Activated CD4-positive, alpha-beta T cell treated with anti-CD3 and anti-CD28 coated beads, Interleukin-2, amount 50 U/mL, for 4 hours (primary cell): ENCODE results near the gene FLII.
A peak's percentile ranks its signal among the peaks of the same experiment; 100 is the strongest.
"Not testable (repeated sequence)": the region's sequence is repeated elsewhere in the genome, so short reads cannot be mapped to it uniquely, and the experiment has no call there.

Experiments used
- DNase-seq, 2 experiments: peaks; one replicate each; pipeline ENCODE4 v3.0.0-alpha.2; 2020

The FLII gene

DNA sequence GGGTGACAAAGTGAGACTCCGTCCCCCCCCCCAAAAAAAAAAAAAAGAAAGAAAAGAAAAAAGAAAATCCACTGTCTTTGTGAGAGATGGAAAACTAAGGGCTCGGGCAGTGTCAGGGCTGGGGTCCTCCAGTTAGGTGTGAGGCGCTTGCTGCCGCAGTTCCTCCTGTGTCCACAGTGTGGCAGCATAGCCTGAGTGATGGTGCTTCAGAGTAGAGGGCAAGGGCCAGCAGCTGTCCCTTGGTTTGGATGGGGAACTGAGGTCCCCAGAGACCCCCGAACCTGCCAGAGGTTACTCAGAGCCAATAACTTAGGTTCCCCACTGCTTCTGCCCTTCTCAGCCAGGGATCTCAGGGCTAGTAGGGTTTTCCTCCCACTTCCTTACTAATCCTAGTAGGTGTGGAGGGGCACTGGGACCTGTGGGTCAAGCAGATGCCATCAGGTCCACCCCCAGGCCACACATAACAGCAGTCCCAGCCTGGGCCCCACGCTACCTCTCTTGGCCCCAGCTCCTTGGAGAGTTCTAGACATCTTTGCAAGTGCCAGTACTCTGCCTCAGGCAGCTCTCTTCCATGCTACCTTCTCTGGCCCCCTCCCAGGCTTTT lies 41.0 kb downstream of the FLII start:
- peak; percentile 65 to 69 for DNase-seq

DNA sequence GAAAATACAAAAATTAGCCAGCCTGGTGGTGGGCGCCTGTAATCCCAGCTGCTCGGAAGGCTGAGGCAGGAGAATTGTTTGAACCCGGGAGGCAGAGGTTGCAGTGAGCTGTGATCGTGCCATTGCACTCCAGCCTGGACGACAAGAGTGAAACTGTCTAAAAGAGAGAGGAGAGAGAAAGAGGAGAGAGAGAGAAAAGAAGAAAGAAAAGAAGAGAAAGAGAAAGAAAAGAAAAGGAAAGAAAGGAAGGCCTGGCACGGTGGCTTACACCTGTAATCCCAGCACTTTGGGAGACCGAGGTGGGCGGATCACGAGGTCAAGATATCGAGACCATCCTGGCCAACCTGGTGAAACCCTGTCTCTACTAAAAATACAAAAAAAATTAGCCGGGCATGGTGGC lies 41.6 kb downstream of the FLII start:
- DNase-seq, result not testable (repeated sequence)

DNA sequence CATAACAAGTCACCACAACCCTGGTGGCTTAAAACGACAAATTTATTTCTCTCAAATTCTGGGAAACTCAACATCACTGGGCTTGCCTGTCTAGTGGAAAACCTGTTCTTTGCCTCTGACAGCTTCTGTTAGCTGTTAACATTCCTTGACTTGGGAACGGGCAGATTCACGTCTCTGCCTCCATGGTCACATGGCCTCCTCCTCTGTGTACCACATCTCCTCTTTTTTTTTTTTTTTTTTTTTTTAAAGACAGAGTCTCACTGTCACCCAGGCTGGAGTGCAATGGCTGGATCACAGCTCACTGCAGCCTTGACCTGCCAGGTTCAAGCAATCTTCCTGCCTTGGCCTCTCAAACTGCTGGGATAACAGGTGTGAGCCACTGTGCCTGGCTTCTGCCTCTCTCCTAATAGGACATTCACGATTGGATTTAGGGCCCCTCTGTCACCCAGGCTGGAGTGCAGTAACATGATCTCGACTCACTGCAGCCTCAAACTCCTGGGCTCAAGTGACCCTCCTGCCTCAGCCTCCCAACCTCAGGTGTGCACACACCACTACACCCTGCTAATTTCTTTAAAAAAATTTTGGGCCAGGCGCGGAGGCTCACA lies 44.8 kb downstream of the FLII start:
- no peak for DNase-seq

DNA sequence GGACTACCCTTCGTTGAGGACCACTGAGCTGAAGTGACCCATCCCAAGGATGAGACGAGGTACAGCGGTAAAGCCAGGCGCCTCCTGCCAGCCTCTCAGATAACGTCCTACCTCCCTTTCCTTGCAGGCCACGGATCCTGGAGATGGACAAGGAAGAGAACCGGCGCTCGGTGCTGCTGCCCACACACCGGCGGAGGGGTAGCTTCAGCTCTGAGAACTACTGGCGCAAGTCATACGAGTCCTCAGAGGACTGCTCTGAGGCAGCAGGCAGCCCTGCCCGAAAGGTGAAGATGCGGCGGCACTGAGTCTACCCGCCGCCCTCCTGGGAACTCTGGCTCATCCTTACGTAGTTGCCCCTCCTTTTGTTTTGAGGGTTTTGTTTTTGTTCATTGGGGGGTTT lies 50.4 kb downstream of the FLII start:
- no peak for DNase-seq

DNA sequence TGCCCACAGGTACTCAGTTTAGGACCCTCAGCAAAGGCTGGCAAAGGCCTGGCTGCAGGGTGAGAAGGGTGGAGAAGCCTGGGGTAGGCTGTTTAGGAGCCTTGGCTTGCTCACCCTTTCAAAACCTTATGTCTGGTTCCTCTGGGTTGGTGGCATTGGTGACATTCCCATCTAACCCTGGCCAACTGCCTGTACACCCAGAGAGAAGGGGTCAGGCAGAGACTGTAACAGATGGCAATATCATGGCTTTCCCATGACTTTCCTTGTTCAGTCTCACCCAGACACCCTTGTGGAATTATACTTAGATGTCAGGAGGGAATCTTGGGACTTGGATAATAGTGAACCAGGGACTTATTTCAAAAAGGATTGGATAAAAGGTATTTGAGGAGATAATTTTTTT lies 51.6 kb downstream of the FLII start:
- no peak for DNase-seq

DNA sequence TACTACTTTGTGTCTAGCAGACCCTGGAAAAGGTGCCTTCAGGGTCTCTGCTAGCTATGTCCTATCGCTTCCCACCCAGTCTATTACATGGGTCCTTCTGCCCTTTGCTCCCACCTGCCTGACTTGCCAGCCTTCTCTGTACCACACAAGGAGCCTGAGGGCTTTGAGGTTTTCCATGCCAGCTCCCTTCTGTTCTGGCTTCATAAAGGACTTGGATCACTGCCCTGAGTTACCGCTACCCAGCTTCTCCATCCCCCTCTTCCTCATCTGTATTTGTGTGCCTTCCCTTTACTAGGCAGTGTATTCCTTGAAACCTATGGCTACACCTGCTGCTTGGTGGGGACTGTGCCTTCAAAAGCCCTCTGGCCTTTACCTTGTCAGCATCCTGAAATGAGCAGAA lies 52.7 kb downstream of the FLII start:
- DNase-seq, result no peak

DNA sequence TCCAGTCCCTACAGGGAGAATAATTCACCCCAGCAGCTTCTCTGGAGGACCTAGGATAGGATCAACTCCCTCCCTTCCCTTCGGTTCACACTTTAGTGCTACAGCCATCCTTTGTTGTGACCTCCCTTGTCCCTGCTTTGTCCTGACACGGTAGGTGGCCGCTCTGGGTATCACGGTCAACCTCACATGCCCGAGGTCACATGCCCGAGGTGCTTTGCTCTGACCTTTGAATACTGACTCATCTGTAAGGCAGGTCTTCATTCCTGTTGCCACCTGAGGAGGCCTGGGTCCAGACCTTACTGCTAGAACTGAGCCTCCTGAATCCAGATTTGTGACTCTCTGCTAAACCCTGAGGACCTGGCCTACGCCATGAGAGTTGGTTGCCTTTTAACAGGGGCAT lies 55.2 kb downstream of the FLII start:
- no peak for DNase-seq

DNA sequence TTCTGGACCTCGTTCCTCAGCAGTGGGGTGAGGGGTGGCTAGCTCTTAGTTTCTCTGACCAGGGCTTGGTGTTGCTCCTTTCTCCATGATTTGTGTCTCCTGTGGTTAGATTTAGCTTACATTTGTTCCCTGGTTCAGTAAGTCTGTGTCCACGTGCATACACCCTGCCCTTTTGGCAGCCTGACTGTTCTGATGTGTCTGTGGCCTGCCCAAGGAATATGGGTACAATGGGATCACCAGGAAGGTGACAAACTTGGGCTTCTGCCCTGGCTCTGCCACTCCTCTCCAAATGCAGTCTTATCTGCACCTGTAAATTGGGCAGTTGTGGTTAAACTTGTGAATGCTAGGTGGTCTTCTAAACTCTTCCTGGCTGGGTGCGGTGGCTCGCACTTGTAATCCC lies 57.4 kb downstream of the FLII start:
- no peak for DNase-seq

DNA sequence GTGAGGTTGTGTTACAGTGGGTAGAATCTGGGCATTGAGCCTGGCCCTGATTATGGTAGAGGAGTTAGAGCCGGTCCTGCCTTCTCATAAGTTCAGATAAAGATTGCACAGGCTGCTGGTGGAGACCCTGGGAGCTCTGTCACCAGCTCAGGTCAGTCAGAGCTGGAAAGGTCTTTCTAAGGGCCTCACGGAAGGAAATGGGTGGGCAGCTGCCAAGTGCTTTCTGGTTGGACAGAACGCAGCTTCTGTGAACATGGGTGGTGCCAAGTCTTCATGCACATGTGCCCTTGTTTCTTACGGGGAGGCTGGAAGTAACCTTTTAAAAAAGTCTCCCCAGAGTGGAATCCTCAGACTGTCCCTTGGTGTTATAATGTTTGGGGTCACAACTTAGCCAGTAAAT lies 60.0 kb downstream of the FLII start:
- no peak for DNase-seq

DNA sequence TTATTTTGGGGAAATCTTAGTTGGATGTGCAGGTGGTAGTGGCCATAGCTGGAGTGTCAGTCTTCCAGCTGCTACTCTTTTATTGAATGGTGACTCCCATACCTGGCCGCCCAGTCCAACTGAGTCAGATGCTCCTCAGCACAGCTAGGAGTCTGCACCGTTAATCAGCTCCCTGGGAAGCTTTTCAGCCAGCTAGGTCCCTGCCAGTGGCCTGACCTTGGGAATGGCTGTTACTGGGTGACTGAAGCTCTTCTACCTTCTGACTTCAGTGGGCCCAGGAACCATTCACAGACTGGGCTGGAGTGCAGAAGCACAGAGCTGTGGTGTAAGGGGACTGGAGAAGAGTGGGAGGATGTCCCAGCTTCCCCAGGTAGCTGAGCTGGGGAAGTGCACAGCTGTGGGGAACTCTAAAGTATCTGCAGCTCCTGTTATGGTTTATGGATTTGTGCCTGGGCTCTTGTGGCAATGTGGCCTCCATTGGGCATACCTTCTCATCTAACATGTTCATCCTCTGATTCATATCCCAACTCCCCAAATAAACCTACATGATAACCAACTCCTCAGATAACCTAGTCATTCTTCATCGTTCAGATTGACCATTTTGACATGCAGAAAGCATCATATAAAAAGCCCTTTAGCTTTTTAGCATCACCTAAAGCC lies 60.9 kb downstream of the FLII start:
- DNase-seq, result no peak

DNA sequence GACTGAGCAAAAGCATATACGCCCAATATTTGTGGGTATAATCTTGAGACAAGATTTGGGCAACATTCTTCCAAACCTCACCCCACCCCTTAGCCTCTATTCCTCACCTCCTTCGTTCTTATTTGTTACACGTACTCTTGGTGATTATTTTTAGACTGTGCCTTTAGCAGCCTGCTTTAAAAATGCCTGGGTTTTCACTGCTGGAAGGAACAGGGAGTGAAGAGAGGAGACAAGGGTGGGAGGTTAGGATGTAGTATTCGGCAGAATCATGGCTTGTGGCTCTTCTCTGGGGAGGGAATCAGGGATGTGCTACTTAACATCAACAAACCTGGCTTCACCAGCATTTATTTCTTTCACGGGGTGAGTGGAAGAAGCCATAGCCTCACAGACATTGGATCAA lies 63.3 kb downstream of the FLII start:
- DNase-seq, result no peak
